GM18519 (cell line): ENCODE results near the gene KCNJ4.

ENCODE experiments used
- ATAC-seq: cut with Tn5 transposase; IDR thresholded peaks from one replicate; pipeline ENCODE4 v1.9.1; 2021; ENCODE audit warnings: mild to moderate bottlenecking, moderate library complexity; ENCODE audit not compliant: unreplicated experiment, low FRiP score

The KCNJ4 gene

DNA sequence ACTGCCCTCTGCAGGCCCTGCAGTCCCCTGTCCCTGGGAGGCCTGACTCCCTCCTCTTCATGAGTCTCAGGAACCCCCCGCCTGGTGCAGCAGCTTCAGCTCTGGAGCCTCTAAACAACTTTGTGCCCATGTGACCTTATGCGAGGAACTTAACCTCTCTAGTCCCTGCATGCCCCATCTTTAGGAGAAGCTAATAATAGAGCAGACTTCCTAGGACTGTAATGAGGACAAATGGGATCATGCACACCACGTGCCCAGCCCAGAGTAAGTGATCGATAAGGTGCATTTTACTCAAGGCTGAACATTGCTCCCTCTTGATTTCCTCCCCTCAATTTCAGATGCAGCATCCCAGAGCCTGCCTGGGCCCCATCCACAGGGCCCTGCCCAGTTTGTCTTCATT lies 19.0 kb downstream of the KCNJ4 start:
- no peak for ATAC-seq

DNA sequence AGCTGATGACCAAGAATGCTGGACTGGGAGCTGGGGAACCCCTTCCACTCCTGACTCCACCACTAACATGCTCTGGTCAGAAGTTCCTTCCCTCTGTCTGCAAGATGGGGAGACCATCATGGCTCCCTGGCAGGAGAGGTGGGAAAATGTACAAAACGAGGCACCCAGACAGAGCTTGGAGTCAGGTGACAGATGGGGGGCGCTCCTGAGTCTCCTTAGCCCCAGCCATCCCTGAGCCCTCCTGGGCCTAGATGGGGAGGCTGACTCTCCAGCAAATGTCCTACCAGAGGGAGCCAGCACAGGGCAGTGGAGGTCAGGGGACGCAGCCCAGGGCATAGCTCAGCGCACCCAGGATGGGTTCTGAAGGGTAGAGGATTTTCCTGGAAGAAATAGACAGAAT lies 20.0 kb downstream of the KCNJ4 start:
- ATAC-seq: no peak

DNA sequence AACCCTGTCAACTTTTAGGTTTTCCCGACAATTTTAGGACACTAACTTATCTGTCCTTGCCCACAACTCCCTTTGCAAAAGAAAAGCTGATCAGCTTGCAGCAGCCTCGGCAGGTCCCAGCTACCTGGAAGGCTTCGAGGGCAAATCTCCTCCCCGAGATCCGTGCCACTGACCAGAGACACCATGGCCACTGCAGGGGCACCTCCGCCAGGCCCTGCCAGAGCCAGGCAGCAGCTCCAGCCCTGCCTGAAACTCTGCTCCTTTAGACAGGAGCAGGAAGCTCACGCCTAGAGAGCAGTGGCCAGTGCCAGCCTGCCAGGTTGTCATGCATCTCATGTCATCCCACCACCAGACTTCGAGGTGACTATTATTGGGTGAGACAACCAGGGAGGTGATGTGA lies 21.1 kb downstream of the KCNJ4 start:
- ATAC-seq: no peak

DNA sequence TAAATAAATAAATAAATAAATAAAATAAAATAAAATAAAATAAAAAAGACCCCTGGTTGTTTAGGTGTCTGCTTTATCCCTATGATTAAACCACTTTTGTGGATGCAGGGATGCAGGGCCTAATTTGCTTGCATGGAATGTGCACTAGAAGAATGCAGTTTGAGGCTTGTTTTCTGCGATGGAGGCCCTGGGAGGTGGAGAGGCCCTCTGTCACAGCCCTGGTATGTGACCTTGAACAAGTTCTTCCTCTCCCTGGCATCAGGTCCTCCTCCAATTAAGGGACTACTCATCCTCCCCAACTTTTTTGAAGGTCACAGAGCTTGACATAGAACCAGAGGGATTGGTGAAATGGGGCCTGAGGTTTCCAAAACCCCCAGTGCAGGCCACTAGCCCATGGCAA lies 22.7 kb downstream of the KCNJ4 start:
- ATAC-seq: no peak

DNA sequence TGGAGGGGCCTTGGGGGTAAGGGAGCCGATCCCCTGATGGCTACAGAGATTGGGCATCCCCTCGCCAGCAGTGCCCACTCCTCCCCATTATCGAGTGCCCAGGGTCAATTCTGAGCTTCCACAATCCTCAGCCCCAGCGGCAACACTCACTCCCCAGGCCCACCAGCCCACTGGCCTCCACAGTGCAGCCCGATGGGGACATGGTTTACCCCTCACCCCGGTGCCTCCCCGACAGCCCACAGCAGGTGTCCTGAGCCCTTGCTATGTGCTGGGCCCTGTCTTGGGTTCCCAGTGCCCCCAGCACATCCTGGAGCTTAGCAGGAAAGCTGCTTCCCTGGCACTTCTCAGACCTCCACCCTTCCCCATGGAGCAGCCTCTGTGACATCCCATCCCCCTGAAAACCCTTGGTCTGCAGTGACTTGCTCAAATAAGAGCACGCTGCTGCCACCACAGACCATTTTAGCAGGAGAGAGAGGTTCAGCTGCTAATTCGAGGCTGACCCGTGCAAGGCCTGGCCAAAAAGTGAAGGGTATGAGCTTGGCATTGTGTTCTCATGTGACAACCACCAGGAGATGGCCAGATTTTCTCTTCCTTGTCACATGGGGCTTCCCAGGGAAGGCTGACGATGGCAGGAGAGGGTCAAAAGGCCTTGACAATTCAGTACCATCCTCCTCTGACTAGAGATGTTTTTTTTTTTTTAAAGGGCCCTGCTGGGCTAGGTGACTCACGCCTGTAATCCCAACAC lies 23.6 kb downstream of the KCNJ4 start:
- ATAC-seq: no peak

DNA sequence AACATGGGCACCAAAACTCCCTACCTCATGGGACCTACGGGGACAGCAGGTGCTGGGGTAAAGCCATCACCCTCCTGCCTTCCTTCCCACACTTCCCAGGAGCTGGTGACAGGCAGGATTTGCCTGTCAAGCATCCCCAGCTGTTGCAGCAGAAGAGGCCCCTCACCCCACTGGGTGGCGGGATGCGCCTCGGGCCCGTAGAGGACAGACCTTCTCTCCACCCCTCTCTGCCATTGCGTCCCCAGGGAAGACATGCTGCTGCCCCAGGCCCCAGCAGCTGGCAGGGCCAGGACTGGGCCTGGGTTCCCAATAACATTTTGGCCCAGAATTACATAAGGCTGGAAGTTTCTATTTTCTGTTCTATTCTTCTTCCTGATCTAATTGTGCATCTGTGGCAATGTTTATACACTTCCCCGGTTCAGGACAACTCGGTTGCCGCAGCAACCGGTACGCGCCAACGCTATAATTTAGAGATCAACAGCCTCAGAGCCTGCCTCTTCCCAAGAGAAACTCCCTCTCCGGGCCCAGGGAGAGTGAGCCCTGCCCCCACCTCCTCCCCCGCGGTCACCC lies 25.4 kb downstream of the KCNJ4 start:
- ATAC-seq: no peak

DNA sequence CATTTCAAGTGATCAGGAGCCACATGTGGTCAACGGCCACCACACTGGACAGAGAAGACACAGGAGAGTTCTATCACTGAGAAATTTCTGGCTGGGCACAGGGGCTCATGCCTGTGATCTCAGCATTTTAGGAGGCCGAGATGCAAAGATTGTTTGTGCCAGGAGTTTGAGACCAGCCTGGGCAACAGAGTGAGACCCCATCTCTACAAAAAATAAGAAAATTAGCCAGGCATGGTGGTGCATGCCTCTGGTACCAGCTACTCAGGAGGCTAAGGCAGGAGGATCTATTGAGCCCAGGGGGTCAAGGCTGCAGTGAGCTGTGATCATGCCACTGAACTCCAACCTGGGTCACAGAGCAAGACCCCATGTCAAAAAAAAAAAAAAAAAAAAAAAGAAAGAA lies 26.3 kb downstream of the KCNJ4 start:
- no peak for ATAC-seq

DNA sequence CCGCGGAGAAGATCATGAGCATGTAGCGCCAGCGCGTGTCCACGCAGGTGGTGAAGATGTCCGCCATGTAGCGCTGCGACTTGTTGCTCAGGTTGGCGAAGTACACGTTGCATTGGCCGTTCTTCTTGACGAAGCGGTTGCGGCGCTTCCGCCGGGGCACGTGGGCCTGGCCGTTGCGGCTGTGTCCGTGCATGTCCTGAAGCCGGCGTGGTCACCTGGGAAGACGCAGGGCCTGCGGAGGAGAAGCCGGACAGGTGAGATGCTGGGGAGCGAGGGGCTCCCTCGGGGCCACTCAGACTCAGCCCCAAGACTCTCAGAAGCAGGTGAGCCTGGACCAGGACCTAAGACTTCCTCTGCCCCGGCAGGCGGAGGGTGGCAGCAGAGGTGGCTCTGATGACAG lies 27.1 kb downstream of the KCNJ4 start:
- ATAC-seq: no peak

DNA sequence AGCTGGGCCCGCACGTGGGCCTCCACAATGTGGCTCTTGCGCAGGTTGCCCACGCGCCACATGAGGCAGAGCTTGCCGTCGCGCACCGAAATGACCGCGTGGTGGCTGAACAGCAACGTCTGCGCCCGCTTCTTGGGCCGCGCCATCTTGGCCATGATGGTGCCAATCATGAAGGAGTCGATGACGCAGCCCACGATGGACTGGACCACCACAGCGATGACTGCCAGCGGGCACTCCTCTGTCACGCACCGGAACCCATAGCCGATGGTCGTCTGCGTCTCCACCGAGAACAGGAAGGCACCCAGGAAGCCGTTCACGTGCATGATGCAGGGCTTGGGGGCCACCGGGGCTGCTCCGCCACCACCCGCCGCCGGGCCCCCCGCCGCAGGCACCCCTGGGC lies 27.5 kb downstream of the KCNJ4 start:
- no peak for ATAC-seq

DNA sequence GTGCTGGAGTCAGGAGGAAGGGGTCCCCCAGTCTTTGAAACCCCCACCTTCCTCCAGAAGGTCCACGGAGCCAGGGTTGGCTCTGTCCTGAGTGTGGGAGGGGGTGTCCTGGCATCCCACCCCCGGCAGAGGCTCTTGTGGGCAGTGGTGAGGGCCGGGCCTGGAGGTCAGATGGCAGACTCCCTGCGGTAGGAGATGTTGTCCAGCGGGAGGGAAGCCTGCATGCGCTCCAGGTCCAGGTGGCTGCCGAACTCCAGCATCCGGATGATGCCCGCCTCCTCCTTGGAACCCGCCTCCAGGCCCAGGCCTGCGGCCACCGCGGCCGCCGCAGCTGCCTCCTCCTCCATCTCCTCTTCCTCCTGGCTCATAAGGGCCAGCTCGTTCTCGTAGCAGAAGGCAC lies 28.4 kb downstream of the KCNJ4 start:
- no peak for ATAC-seq

DNA sequence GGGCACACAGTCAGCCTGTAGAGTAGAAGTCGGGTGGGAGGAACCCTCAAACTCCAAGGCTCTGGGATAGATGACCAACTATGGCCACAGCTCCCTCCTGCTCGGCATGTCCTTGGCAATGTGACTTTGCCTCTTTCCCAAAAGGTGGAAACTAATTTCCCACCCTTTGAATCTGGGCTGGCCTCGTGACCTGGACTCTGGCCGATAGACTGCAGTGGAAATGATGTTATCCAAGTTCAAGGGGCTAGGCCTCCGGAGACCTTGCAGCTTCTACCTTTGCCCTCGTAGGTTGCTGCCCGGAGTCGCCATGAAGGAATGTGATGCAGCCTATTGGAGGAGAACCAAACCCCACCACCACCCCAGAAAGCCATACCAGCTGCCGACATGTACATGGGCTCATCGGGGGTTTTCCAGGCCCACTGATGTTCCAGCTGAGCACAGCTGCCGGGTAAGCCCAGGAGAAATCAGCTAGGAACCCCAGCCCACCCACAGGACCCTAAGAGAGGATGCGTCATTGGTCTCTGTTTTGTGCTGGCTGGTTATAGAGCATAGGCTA lies 30.4 kb downstream of the KCNJ4 start:
- ATAC-seq: no peak

DNA sequence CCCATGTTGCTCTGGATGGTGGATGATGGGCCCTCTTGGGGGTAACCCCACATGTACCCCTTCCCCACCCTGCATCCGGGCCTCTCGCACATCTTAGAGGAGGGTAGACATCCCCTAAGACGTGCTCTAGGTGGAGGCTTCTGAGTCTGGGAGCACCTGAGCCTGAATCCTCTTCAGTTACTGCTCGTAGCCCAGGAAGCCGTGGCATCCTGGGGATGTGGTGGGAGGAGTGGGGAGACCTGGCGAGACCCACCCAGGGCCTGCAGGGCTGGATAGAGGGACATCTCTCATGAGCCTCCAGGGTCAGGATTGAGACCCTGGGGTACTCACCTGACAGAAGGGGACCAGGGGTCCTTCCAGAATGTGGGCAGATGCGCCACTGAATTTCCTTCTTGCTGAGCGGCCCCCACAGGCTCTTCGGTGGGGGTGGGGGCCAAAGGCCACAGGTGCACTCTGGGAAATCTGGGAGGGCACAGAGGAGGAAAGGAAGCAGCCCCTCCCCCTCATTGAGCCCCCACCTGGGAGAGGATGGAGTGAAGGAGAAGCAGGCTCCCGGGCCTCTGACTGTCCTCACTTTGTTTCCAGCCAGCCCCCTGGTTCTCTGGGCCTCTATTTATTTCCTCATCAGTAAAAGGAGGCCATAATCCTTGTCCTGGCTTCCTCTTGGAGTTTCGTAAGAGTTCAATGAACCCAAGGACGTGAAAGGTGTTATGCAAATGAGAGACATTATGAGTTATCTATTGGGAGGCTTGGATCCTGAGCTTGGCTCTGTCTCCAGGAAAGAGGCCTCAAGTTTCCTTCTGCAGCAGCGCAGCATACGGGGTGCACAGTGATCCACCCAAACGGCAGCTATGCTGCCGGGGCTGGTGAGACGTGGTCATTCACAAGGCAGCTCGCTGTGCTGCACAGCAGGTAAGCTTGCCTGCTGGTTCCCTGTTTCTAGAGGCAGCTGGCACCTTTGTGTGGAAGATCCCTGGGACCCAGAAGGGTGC lies 31.2 kb downstream of the KCNJ4 start:
- no peak for ATAC-seq

DNA sequence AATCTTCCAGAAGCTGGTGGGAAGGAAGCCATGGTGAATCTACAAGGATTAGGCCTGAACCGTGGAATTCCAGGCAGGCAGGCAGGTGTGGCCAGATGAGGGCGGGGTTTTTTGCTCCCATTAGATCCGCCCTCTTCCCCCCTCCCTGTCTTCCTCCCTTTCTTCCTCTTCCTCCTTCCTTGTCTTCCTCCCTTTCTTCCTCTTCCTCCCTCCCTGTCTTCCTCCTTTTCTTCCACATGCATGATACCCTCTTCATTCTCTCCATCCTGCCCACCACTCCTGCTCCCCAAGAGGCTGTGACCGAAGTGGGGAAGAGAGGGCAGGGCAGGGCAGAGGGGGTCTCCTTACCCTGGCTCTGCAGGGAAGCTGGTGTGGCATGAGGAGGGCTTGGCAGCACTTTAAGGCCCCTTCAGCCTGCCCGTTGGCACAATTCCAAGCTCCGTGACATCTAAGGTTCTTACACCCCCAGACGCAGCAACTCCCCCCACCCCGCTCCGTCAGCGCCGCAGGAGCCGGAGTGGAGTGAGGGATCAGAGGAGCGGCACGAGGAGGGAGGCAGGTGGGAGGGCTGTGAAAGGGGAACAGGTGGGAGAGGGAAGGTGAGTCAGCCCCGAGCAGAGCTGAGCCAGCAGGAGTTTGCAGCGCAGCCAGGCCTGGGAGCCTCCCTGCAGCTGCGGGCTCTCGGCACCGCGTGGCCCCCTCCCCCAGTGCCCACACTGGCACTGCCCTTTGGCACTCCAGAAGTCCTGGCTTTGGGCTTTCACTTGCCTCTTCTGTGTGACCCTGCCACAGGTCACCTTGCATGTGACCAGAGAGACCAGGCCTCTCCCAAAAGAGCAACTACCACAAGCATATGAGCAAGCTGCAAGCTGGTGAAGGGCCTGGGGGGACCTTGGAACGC lies 32.1 kb downstream of the KCNJ4 start:
- ATAC-seq: no peak

DNA sequence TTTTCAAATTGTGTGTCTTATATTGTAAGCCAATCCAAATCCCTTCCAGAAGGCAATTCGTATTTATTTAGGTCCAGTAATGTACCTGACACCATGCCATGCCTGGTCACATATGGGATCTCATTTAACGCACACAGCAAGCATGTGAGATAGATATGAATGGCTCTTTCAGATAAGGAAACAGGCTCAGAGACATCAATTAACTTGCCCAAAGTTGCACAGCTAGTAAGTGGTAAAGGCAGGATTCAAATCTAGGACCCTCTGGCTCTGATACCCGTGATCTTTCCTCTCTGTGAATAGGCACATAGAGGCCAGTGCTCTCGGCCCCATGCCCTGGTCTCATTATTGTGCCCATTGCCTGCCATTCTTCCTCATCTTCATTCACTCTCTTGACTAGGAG lies 34.3 kb downstream of the KCNJ4 start:
- no peak for ATAC-seq

DNA sequence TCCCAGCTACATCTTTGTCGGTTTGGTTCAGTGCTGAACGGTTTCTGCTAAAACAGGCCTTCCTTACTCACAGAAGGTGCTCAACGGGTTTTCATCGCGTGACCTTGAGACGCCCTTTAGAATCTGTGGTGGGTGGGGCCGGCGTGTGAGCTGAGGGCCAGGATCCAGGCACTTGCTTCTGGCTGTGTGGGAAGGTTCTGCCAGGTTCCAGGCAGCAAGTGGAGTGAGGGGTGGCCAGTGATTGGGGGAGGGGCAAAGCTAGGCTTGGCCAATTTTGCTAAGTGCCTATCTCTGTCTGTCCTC lies 35.2 kb downstream of the KCNJ4 start:
- ATAC-seq: no peak

DNA sequence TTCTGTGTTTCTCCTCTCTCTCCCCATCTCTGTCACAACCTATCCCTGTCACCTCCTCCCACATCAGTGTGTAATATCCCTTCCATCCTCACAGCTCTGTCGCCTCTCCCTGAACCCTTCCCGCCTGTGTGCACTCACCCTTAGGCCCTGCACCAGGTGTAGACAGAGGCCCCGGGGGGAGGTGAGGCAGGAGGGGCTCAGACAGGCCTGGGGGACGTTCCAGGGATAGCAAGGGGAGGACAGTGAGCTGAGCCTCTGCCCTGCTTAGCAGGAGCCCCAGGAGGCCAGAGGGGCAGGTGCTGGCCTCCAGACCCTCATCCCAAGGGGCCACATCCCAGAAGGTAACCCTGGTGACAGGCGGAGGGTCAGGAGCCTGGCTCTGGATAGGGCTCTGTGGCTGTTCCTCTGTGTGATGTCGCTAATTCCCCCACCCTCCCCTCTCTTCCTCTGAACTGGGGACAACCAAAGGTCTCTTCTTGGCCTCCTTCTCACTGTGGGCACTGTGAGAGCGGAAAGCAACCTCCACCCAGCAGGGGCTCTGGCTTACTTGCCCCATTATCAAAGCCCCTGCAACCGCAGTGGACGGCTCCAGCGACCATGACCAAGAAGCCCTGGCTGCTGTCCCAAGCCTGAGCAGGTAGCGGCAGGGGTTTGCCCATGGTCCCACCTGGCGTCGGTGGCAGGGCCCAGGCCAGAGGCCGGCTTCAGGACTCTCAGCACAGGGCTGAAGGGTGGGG lies 35.7 kb downstream of the KCNJ4 start:
- no peak for ATAC-seq

DNA sequence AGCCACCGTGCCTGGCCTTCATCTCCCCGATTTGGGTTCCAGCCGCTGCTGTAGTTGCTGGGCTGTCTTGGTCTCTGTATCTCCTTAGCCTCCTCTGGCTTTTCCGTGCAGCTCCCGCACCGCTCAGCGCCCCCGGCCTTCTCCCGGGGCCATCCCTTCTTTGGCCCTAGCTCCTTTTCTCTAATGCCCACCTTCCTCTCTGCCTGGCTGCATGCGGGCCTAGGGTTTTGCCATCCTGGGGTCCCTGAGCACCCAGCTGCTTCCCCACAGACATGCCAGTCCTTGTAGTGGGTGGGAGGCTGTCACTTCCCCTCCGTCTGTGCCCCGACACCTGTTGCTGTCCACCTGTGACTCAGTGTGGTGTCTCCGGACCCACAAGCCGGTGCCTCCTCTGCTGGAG lies 36.4 kb downstream of the KCNJ4 start:
- ATAC-seq: no peak

DNA sequence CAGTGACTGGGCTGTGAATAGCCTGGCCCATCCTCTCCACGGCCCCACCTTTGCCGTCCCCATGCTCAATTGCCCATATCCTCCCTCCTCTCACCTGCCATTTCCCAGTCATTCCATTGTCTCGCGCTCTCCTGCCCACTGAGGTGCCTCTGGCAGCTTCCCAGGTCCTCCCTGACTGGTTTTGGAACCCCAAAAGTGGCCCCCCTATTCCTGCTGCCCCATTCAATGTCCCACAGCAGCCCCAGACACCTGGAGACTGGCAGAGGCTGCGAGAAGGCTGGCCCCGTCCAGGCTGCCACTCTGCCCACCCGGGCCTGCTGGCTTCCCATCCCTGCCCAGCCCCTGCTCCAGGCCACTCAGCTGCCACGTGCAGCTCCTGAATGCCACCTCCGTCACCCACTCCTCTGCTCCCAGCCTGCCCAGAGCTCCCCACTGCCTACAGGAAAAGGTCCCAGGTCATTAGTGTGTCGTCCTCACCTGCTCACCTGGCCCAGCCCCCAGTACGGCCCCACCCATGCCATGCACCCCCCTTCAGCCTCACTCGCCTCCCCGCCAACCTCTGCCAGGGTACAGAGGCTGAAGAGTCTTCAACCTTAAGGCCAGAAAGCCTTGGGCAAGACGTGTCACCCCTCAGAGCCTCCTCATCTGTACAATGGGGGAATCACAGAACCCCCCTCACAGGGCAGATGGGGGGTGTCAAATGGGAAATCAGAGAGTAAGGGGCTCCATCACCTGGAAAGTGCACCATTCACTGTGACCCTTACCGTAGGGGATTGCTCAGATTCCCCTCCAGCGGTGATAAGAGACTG lies 37.5 kb downstream of the KCNJ4 start:
- no peak for ATAC-seq
